HG02588 (cell line): ENCODE data around the gene SLC38A3.
A peak's percentile ranks its signal among the peaks of the same experiment; 100 is the strongest.
"Not testable (repeated sequence)": the region's sequence is repeated elsewhere in the genome, so short reads cannot be mapped to it uniquely, and the experiment has no call there.

ENCODE experiments used
- ATAC-seq: cut with Tn5 transposase; IDR thresholded peaks from one replicate; pipeline ENCODE4 v1.9.1; 2021; ENCODE audit warnings: mild to moderate bottlenecking, moderate library complexity; ENCODE audit not compliant: unreplicated experiment

Gene SLC38A3

DNA sequence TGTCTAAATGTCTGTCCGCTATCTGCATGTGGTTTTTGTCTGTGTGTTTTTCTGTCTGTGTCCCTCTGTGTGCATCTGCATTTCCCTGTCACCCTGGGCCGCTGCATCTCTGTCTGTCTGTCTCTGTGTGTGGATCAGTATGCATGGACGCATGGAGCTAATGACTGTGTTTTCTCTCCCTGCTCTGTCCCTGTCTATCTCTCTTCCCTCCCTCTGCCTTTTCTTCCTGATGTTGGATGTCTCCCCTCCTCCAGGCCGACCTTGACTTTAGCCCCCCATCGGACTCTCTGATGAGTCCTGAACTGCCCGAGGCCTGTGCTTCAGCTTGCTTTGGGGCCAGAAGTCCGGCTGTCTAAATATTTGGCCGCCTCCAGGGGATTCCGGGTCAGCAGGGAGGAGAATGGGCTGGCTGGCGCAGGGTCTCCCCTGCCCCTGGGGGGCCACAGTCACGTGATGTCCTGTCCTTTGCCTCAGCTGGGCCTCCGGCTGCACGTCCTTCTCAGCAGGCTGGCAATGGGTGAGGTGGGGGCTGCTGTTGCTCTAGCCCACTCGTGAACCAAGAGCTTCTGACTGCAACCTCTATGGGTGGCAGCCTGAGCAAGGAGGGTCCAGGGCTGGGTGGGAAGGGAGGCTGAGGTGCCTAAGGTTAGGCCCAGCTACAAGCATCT, 3.7 kb downstream of the SLC38A3 start:
- no peak for ATAC-seq

- ATAC-seq: no peak
These were observed 5.1 kb downstream of the SLC38A3 start for GRCh38 chr3:50210176-50210509.

DNA sequence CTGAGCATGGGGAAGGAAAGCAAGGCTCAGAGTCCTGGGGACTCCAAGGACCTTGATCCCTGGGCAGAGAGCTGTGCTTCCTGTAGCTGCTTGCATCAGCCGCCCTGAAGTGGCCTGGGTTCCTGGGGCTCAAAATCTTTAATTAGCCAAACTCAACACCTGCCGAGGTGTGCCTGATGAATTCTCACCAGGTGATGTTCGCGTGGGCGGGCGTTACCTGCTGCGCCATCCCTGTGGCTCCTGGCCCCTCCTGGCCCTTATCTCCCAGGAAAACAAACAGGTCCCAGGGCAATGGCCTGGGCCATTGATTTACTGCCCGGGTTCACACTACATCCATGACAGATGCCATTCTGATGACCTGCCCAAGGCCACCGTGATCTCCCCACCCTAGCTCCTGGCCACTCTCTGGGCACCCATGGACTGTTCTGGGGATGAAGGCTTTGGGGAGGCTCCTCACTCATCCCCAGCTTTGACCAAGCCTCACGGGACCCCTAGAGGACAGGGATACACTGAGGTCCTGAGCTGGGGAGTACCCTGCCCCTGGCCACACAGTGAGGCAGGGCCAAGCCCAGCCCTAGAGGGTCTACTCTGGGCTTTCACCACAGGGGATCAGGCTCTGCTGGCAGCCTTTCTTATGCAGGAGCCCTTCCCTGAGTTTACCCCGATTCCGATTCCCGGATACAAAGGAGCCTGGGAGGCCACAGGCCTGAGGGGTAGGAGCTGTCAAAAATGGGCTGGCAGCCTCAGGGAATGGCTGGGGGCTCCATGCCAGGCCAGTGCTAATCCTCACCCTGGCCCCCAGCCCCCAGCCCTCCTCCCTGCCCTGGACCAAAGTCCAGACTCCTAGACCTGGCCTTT, 5.7 kb downstream of the SLC38A3 start:
- no peak for ATAC-seq

DNA sequence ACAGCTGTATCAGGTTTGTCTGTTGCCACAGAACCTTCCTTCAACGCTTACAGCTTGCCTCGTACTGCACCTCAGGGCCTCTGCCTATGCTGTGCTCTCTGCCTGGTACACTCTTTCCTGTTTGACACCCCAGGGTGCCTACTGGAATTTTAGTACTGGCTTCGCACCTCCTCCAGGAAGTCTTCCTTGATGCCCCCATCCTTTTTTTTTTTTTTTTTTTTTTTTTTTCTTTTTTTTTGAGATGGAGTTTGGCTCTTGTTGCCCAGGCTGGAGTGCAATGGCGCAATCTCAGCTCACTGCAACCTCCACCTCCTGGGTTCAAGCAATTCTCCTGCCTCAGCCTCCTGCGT, 6.3 kb downstream of the SLC38A3 start:
- not testable (repeated sequence) for ATAC-seq

DNA sequence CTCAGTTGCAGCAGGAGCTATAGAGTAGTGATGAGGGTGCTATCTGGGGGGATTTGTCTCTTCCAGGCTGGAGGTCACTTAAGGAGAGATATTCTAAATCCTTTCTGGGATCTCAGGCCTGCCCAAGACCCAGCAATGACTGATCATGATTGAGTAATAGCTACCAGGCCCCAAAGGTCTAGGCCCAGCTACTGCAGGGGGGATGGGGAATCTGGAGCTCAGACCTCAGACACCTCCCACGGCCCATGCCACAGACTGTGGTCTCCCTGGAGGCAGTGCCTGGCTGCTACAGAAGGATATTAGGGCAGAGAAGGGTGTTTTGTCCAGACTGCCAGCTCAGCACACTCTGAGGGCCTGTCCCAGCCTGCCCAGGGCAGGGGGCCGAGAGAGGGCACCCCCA, 6.9 kb downstream of the SLC38A3 start:
- ATAC-seq: no peak

DNA sequence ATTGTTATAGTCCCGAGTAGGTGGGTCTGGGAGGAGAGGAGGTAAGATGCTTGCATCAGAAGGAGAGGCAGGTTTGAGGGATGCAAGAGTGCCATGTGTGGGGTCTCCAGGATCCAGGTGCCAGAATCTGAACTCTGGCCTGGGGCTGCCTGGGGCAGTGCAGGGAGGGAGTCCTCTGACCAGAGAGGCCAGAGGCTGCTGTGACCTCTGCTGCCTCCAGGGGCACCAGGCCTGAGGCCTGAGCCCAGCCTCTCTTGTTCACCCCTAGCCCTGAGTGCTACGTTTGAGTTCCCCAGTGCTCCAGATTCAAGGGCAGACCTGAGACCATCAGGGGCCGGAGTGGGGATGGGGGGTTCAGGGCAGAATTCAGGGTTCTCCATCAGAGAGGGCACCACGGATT, 7.4 kb downstream of the SLC38A3 start:
- ATAC-seq: no peak

GRCh38 chr3:50212971-50213370, 7.9 kb downstream of the SLC38A3 start:
- no peak for ATAC-seq

DNA sequence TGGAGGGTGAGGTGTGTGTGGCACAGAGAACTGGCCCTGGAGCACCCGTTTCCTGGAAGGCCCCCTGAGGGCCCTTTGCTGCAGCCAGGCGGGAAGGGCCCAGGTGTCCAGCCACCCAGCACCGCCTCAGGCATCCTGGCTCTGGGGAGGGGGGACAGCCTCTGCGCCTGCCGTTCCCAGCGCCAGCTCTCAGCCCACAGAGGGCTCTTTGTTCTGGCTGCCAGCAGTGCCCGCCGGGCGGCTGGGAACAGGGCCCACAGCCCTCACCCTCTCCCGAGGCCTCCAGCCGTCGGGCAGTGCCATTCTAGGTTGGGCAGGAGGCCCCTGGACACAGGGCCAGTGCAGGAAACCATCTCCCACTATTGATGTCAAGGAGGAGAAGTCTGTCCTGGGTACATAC, 8.3 kb downstream of the SLC38A3 start:
- ATAC-seq: no peak

- ATAC-seq: no peak
These were observed 9.8 kb downstream of the SLC38A3 start for GRCh38 chr3:50214824-50215223.

- no peak for ATAC-seq
These were observed 10.5 kb downstream of the SLC38A3 start for GRCh38 chr3:50215529-50215928.

DNA sequence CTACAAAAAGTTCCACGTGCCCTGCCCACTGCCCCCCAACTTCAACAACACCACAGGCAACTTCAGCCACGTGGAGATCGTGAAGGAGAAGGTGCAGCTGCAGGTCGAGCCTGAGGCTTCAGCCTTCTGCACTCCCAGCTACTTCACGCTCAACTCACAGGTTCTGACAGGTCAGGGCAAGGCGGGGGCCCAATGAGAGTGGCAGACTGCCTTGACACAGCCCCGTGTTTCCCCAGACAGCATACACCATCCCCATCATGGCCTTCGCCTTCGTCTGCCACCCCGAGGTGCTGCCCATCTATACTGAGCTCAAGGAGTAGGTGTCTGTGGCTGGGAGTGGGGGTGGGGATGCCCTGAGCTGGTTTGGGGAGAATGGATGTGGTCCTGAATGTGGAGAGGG, 12.6 kb downstream of the SLC38A3 start:
- no peak for ATAC-seq

DNA sequence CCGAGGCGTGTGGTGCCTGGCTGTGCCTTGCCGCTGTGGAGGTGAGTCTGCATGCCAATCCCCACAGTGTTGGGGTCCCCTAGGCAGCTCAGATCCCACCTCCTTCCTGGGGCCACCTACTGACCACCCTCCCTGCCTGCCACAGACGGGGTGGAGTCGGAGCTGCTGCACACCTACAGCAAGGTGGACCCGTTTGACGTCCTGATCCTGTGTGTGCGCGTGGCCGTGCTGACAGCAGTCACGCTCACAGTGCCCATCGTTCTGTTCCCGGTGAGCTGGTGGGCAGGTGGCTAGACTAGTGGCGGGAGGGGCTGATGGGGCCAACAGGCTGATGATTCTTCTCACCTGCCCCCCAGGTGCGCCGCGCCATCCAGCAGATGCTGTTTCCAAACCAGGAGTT, 13.4 kb downstream of the SLC38A3 start:
- ATAC-seq: no peak

- ATAC-seq: no peak
These were observed 14.2 kb downstream of the SLC38A3 start for GRCh38 chr3:50219285-50219684.

DNA sequence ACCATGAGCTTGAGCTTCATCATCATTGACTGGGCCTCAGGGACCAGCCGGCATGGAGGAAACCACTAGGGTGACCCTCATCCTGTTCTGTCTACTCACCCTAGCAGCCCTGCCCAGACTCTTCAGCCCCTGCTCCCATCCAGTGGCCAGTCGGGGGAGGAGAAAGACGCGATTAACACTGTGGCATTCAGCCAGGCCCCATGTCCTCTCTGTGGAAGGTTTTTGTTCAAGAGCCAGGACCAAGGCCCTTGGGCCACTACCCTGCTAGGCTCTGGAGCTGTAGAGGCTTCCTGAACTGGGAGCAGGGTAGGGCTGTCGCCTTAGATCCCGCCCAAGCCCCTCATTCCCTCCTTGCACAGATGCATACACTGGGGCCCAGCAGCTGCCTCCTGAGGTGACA, 15.0 kb downstream of the SLC38A3 start:
- ATAC-seq: no peak

DNA sequence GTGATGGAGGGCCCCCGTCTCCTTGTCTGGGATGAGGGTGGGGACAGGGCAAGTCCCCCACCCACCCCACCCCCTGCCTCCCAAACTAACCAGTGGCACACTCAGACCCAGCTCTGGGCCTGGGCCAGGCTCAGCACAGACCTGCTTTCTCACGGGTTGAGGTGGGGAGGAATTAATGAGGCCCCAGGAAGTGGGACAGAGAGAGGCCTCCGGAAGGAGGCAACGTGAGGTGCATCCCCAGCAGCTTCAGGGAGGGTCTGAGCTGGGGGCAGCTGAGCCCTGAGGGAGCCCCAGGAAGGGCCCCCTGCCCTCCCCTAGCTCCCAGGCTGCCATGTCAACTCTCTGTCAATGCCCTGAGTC, 16.0 kb downstream of the SLC38A3 start:
- no peak for ATAC-seq

GRCh38 chr3:50221411-50222168, 16.5 kb downstream of the SLC38A3 start:
- no peak for ATAC-seq

- no peak for ATAC-seq
These were observed 17.1 kb downstream of the SLC38A3 start for GRCh38 chr3:50222169-50222528.

DNA sequence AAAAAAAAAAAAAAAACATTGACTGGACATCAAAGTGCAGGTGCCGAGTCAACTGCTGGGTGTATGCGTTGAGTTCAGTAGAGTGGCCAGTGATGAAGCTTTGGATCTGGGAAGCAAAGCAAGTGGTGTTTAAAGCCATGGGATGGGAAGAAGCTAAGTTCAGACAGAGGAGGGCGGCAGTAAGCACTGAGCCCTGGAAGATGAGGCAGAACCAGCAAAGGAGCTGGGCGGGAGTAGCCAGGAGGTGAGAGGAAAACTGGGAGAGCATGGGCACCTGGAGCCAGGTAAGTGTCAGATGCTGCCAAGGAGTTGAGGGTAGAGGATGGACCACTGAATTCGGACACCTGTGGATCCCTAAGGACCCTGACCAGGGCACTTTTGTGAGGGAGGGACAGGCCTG, 19.6 kb downstream of the SLC38A3 start:
- ATAC-seq: no peak

DNA sequence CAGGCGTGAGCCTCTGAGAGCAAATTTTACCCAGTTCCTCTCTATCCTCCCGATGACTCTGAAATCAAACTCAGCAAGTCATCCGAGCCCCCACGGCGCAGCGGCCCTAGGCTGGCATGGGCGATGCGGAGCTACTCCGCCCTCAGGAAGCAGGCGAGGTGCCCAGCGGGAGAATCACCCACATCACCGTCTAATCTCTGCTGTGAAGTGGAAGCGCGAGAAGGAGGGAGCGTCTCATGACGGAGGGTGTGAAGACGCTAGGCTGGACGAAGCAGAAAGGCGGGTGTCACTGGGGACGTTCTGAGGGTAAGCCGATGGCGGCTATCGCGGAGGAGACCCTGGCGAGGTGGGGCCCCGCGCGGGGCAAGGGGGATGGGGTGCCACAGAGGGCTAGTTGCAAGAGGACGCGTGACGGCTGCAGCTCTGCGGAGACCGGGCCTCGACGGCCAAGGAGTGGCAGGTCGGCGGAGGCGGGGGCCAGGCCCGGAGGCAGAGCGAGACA, 21.9 kb downstream of the SLC38A3 start:
- peak; percentile 8 for ATAC-seq

DNA sequence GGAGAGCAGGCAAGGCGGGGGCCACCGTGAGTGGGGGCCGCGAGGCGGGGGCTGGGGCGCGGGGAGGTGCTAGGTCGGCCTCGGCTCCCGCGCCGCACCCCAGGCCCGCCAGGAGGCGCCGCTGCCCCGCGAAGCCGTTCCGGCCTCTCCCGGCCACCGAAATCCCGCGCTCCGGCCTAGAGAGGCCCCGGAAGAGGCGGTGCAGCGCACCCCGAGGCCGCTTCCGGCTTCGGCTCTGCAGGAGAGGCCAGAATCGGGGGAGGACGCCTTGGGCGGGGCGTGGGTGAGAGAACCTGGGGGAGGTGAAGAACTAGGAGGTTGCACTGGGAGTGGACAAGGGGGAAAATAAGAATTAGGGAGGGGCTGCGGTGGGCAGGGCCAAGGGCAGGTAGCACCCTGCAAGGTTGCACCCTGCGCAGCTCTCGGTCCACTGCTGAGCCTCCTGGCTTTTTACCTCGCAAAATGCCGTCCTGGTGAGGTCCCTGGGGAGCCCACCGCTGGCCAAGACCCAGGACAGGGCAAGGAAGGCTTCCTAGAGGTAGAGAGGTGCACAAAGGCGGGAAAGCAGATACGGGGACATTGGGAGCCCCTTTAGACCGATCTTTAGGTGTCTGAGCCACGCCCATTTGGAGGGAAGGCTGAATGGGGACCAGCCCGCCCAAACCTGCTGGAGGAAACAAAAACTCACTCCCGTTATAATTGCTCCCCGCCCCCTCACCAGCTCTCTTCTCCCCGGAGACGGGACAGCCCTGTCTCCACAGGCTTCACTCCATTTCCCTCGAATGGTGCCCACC, 22.5 kb downstream of the SLC38A3 start:
- ATAC-seq: peak; percentile 84

DNA sequence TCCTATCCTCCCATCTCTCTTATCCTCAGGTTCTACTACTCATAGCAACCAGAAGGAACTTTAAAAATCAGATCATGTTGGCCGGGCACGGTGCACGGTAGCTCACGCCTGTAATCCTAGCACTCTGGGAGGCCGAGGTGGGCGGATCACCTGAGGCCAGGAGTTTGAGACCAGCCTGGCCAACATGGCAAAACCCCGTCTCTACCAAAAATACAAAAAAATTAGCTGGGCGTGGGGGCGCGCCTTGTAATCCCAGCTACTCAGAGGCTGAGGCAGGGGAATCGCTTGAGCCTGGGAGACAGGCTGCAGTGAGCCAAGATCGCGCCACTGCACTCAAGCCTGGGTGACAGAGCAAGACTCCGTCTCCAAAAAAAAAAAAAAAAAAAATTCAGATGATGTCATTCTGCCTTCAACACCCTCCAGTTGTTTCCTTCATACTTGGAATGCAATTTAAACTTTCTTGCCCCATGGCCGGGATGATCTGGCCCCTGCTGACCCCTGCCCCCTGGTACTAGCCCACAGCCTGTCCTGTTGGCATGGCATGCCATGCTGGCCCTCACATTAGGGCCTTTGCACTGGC, 23.2 kb downstream of the SLC38A3 start:
- not testable (repeated sequence) for ATAC-seq
